Astrocyte (in vitro differentiated cells and primary cell): Measurements from ENCODE around the gene ATAD3A.

Experiments
- EZH2 ChIP-seq: IDR thresholded peaks from 2 replicates; pipeline ENCODE4 v1.6.1; 2012; ENCODE audit warnings: mild to moderate bottlenecking, low read length, inconsistent platforms; ENCODE audit not compliant: insufficient read depth
- TF ChIP-seq, protein P1 (sequence below): IDR thresholded peaks from 2 replicates; pipeline ENCODE4 v1.5.1; 2011; ENCODE audit warnings: low read depth, mild to moderate bottlenecking, inconsistent platforms, low read length, moderate library complexity; ENCODE audit not compliant: insufficient read depth

- TF ChIP-seq, protein P1, sequence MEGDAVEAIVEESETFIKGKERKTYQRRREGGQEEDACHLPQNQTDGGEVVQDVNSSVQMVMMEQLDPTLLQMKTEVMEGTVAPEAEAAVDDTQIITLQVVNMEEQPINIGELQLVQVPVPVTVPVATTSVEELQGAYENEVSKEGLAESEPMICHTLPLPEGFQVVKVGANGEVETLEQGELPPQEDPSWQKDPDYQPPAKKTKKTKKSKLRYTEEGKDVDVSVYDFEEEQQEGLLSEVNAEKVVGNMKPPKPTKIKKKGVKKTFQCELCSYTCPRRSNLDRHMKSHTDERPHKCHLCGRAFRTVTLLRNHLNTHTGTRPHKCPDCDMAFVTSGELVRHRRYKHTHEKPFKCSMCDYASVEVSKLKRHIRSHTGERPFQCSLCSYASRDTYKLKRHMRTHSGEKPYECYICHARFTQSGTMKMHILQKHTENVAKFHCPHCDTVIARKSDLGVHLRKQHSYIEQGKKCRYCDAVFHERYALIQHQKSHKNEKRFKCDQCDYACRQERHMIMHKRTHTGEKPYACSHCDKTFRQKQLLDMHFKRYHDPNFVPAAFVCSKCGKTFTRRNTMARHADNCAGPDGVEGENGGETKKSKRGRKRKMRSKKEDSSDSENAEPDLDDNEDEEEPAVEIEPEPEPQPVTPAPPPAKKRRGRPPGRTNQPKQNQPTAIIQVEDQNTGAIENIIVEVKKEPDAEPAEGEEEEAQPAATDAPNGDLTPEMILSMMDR, result no peak
- TF ChIP-seq EZH2, result no peak
Observed at GRCh38 chr1:1545946-1546737, 34.2 kb downstream of the ATAD3A start.
